Parathyroid adenoma (tissue), 2 donors: ENCODE measurements around the gene ATP11B.
A peak's percentile ranks its signal among the peaks of the same experiment; 100 is the strongest.

Source experiments
- H2AFZ ChIP-seq: fragments of 300-600 bp; sonication (generic); one replicate; pipeline ENCODE4 v1.7.0; 2017; ENCODE audit warnings: antibody characterized with exemption, mild to moderate bottlenecking
- H3K27ac ChIP-seq: fragments of 300-600 bp; sonication (generic); one replicate; pipeline ENCODE4 v1.7.0; 2017
- H3K27me3 ChIP-seq: fragments of 300-600 bp; sonication (generic); one replicate; pipeline ENCODE4 v1.7.0; 2017; ENCODE audit warnings: low read length; ENCODE audit not compliant: control insufficient read depth, insufficient read depth
- H3K36me3 ChIP-seq: fragments of 300-600 bp; sonication (generic); one replicate; pipeline ENCODE4 v1.7.0; 2017; ENCODE audit warnings: low read length; ENCODE audit not compliant: control insufficient read depth, insufficient read depth
- H3K4me1 ChIP-seq: fragments of 300-600 bp; sonication (generic); one replicate; pipeline ENCODE4 v1.7.0; 2017; ENCODE audit warnings: control low read depth
- H3K4me2 ChIP-seq: fragments of 300-600 bp; sonication (generic); one replicate; pipeline ENCODE4 v1.7.0; 2017; ENCODE audit warnings: low read length
- H3K4me3 ChIP-seq: fragments of 300-600 bp; sonication (generic); one replicate; pipeline ENCODE4 v1.7.0; 2017; ENCODE audit warnings: low read depth, low read length
- H3K79me2 ChIP-seq: fragments of 300-600 bp; sonication (generic); one replicate; pipeline ENCODE4 v1.7.0; 2017; ENCODE audit warnings: control low read depth
- H3K9ac ChIP-seq: fragments of 300-600 bp; sonication (generic); one replicate; pipeline ENCODE4 v1.7.0; 2017; ENCODE audit warnings: mild to moderate bottlenecking
- H3K9me3 ChIP-seq: fragments of 300-600 bp; sonication (generic); one replicate; pipeline ENCODE4 v1.7.0; 2017; ENCODE audit warnings: low read length; ENCODE audit not compliant: control insufficient read depth
- CTCF ChIP-seq: fragments of 300-600 bp; sonication (generic); IDR thresholded peaks from one replicate; pipeline ENCODE4 v1.7.0; 2017; ENCODE audit warnings: antibody characterized with exemption, mild to moderate bottlenecking
- donor health status: primary hyperparathyroidism.

ATP11B gene

GRCh38 chr3:182793663-182794454, 555 bp downstream of the ATP11B start:
- H3K27ac ChIP-seq: peak overlapping the region; percentile 65
- peak overlapping the region; percentile 80 for H2AFZ ChIP-seq
- H3K79me2 ChIP-seq: peaks cover 10% of the 10 kb centered on the region

GRCh38 chr3:182794455-182795388, 1.4 kb downstream of the ATP11B start:
- no peak for TF ChIP-seq CTCF
- H3K4me2 ChIP-seq: peak overlapping the region; percentile 62
- peaks cover 10% of the 10 kb centered on the region for H3K79me2 ChIP-seq
- no peaks in the 10 kb centered on the region for H3K27me3 ChIP-seq
- H3K4me3 ChIP-seq: peak overlapping the region; percentile 85
- H2AFZ ChIP-seq: peak overlapping the region; percentile 80
- peak overlapping the region; percentile 48 for H3K9ac ChIP-seq
- H3K4me1 ChIP-seq: peaks cover 4% of the 10 kb centered on the region
- H3K36me3 ChIP-seq: no peaks in the 10 kb centered on the region
- peak overlapping the region; percentile 65 for H3K27ac ChIP-seq
- no peaks in the 10 kb centered on the region for H3K9me3 ChIP-seq

More at GRCh38 chr3:182793663-182794454, 555 bp downstream of the ATP11B start:
- peak overlapping the region; percentile 62 for H3K4me2 ChIP-seq
- no peaks in the 10 kb centered on the region for H3K27me3 ChIP-seq
- H3K9me3 ChIP-seq: no peaks in the 10 kb centered on the region
- H3K4me3 ChIP-seq: peak overlapping the region; percentile 85
- peaks cover 4% of the 10 kb centered on the region for H3K4me1 ChIP-seq
- no peak for TF ChIP-seq CTCF
- no peaks in the 10 kb centered on the region for H3K36me3 ChIP-seq
- peak overlapping the region; percentile 48 for H3K9ac ChIP-seq

GRCh38 chr3:182795389-182795782, 2.1 kb downstream of the ATP11B start:
- H3K9ac ChIP-seq: no peak overlapping the region
- peak overlapping the region; percentile 85 for H3K4me3 ChIP-seq
- H3K4me2 ChIP-seq: peak overlapping the region; percentile 62
- H3K27ac ChIP-seq: no peak overlapping the region
- H2AFZ ChIP-seq: no peak overlapping the region
- H3K79me2 ChIP-seq: peaks cover 13% of the 10 kb centered on the region
- no peaks in the 10 kb centered on the region for H3K9me3 ChIP-seq
- TF ChIP-seq CTCF: no peak
- H3K4me1 ChIP-seq: peaks cover 4% of the 10 kb centered on the region
- no peaks in the 10 kb centered on the region for H3K27me3 ChIP-seq
- H3K36me3 ChIP-seq: no peaks in the 10 kb centered on the region

- H3K9ac ChIP-seq: no peak overlapping the region
- peaks cover 4% of the 10 kb centered on the region for H3K4me1 ChIP-seq
- no peaks in the 10 kb centered on the region for H3K27me3 ChIP-seq
- no peak for TF ChIP-seq CTCF
- no peak overlapping the region for H2AFZ ChIP-seq
- H3K36me3 ChIP-seq: no peaks in the 10 kb centered on the region
- H3K4me3 ChIP-seq: peak overlapping the region; percentile 85
- H3K4me2 ChIP-seq: no peak overlapping the region
- no peak overlapping the region for H3K27ac ChIP-seq
- H3K9me3 ChIP-seq: no peaks in the 10 kb centered on the region
- peaks cover 17% of the 10 kb centered on the region for H3K79me2 ChIP-seq
Measured at GRCh38 chr3:182796310-182796709, 3.0 kb downstream of the ATP11B start.
